Measurements from ENCODE around the gene ORM2.

ORM2 gene

GRCh38 chr9:114350636-114351401 lies 21.1 kb downstream of the ORM2 start:
- no peak for DNase-seq (ENCODE audit: low read depth)

- DNase-seq (ENCODE audit: low read depth) = no peak
These were observed 22.3 kb downstream of the ORM2 start for GRCh38 chr9:114351932-114352331.

GRCh38 chr9:114355821-114356220 lies 26.2 kb downstream of the ORM2 start:
- no peak for DNase-seq (ENCODE audit: low read depth)

GRCh38 chr9:114356792-114357191 lies 27.1 kb downstream of the ORM2 start:
- DNase-seq (ENCODE audit: low read depth) = no peak

- no peak for DNase-seq (ENCODE audit: low read depth)
These were observed 27.7 kb downstream of the ORM2 start for GRCh38 chr9:114357360-114357759.

- no peak for DNase-seq (ENCODE audit: low read depth)
These were observed 28.3 kb downstream of the ORM2 start for GRCh38 chr9:114357911-114358328.

- DNase-seq (ENCODE audit: low read depth) = no peak
These were observed 30.1 kb downstream of the ORM2 start for GRCh38 chr9:114359801-114360200.

GRCh38 chr9:114361542-114361941 lies 31.9 kb downstream of the ORM2 start:
- no peak for DNase-seq (ENCODE audit: low read depth)

GRCh38 chr9:114362394-114362793 lies 32.7 kb downstream of the ORM2 start:
- DNase-seq (ENCODE audit: low read depth) = no peak

GRCh38 chr9:114363424-114363823 lies 33.8 kb downstream of the ORM2 start:
- no peak for DNase-seq (ENCODE audit: low read depth)

- no peak for DNase-seq (ENCODE audit: low read depth)
These were observed 34.7 kb downstream of the ORM2 start for GRCh38 chr9:114364134-114365041.

- DNase-seq (ENCODE audit: low read depth) = no peak
These were observed 35.5 kb downstream of the ORM2 start for GRCh38 chr9:114365194-114365593.

- no peak for DNase-seq (ENCODE audit: low read depth)
These were observed 36.9 kb downstream of the ORM2 start for GRCh38 chr9:114366334-114367128.

- no peak for DNase-seq (ENCODE audit: low read depth)
These were observed 37.7 kb downstream of the ORM2 start for GRCh38 chr9:114367366-114367765.

GRCh38 chr9:114367772-114368569 lies 38.3 kb downstream of the ORM2 start:
- DNase-seq (ENCODE audit: low read depth) = no peak

GRCh38 chr9:114369216-114370130 lies 39.8 kb downstream of the ORM2 start:
- DNase-seq (ENCODE audit: low read depth) = no peak

- no peak for DNase-seq (ENCODE audit: low read depth)
These were observed 40.7 kb downstream of the ORM2 start for GRCh38 chr9:114370251-114370967.

- DNase-seq (ENCODE audit: low read depth) = no peak
These were observed 41.3 kb downstream of the ORM2 start for GRCh38 chr9:114370968-114371320.

GRCh38 chr9:114371343-114371944 lies 41.8 kb downstream of the ORM2 start:
- no peak for DNase-seq (ENCODE audit: low read depth)

Measured in stimulated activated CD8-positive, alpha-beta memory T cell treated with anti-CD3 and anti-CD28 coated beads, Interleukin-12 subunit alpha, Interleukin-12 subunit beta, amount 100 ng/mL, for 4 hours (primary cell).